HepG2 (cell line): Measurements from ENCODE around the gene MCRS1. TPM values are rescaled to one million over a fixed set of nuclear protein-coding genes. Genes with fewer than 3 reads are reported as not detected.

Source experiments
- ATAC-seq: fragments of 200-7000 bp; cut with Tn5 transposase; 3 replicates; pipeline ENCODE4 v1.9.1; 2020; ENCODE audit warnings: mild to moderate bottlenecking, moderate library complexity
- BruUV-seq: library from RNA; stranded (reverse); fragments of 400-500 nt; replicated peaks from 2 replicates; lab custom pipeline; 2021; lab: Mats Ljungman, UMichigan
- CTCF ChIA-PET: fragments of 300-600 bp; formaldehyde crosslinking; extraction: SDS; loops from one replicate; lab custom pipeline; 2021; ENCODE audit warnings: low total read pairs, inconsistent platforms, low intra/inter-chr PET ratio; lab: Yijun Ruan, JAX
- POLR2A ChIA-PET: fragments of 350-600 bp; sonication (Branson Sonifier 250); formaldehyde crosslinking; loops from one replicate; lab custom pipeline; 2020; ENCODE audit warnings: antibody characterized with exemption, inconsistent platforms; lab: Yijun Ruan, JAX
- DNase-seq: peaks from one replicate; pipeline ENCODE4 v3.0.0-alpha.2; 2015; ENCODE audit warnings: low spot score
- FAIRE-seq: peaks from 3 replicates; lab custom pipeline; 2011; peaks lifted over from hg19 to GRCh38; lab: Jason Lieb, UNC
- H2AFZ ChIP-seq: one replicate; pipeline ENCODE4 v1.6.1; 2011; ENCODE audit warnings: low read length, inconsistent platforms
- H3K27ac ChIP-seq: fragments of 300-600 bp; 3 replicates; pipeline ENCODE4 v1.8.0; 2011; ENCODE audit warnings: mixed run types, mild to moderate bottlenecking, mixed read lengths, low read length, inconsistent platforms; ENCODE audit not compliant: insufficient read depth; ENCODE audit errors: extremely low read length
- H3K27me3 ChIP-seq, 2 experiments: fragments of 200-600 bp in 1 of 2; 2 replicates in 1 of 2; 3 replicates in 1 of 2; pipeline versions ENCODE4 v1.6.0 to v1.8.0; 2011; ENCODE audit warnings: low read length in 2 of 2, mild to moderate bottlenecking in 2 of 2, moderate library complexity in 2 of 2, inconsistent platforms in 1 of 2; ENCODE audit not compliant: insufficient read depth in 2 of 2, control insufficient read depth in 1 of 2
- H3K36me3 ChIP-seq, 2 experiments: fragments of 200-600 bp in 1 of 2; replicated peaks in 1 of 2; 2 replicates in 1 of 2; 3 replicates in 1 of 2; pipeline versions ENCODE4 v1.5.1 to v1.8.0; 2011; ENCODE audit warnings: low read length in 2 of 2, inconsistent platforms in 1 of 2; ENCODE audit not compliant: insufficient read depth in 2 of 2, control insufficient read depth in 1 of 2
- H3K4me1 ChIP-seq: 2 replicates; pipeline ENCODE4 v1.5.1; 2012; ENCODE audit warnings: low read length, inconsistent platforms; ENCODE audit not compliant: insufficient read depth
- H3K4me2 ChIP-seq: 2 replicates; pipeline ENCODE4 v1.6.0; 2011; ENCODE audit warnings: low read depth, low read length, inconsistent platforms
- H3K4me3 ChIP-seq, 3 experiments: fragments of 200-600 bp in 1 of 3; sonication (generic), shearing (Covaris generic) in 1 of 3; replicated peaks in 1 of 3; 2 replicates each; pipeline ENCODE4 v1.5.1; 2011 to 2016; ENCODE audit warnings: low read length in 3 of 3, inconsistent platforms in 2 of 3, low read depth in 2 of 3, mild to moderate bottlenecking in 2 of 3, control low read depth in 1 of 3, mixed read lengths in 1 of 3; ENCODE audit not compliant: insufficient read depth in 1 of 3
- H3K79me2 ChIP-seq: one replicate; pipeline ENCODE4 v1.6.1; 2011; ENCODE audit warnings: low read length, inconsistent platforms; ENCODE audit not compliant: insufficient read depth
- H3K9ac ChIP-seq: 2 replicates; pipeline ENCODE4 v1.6.0; 2011; ENCODE audit warnings: mild to moderate bottlenecking, low read depth, low read length, inconsistent platforms; ENCODE audit not compliant: insufficient read depth
- H3K9me3 ChIP-seq: 2 replicates; pipeline ENCODE4 v1.5.1; 2012; ENCODE audit warnings: mild to moderate bottlenecking, low read length
- H4K20me1 ChIP-seq: 2 replicates; pipeline ENCODE4 v1.6.0; 2011; ENCODE audit warnings: inconsistent platforms, mild to moderate bottlenecking, low read length, moderate library complexity; ENCODE audit not compliant: insufficient read depth
- HOXA3 ChIP-seq: sonication (generic); formaldehyde crosslinking; IDR thresholded peaks from 2 replicates; pipeline ENCODE4 v1.5.0; 2020; ENCODE audit warnings: missing genetic modification reagents
- JUND ChIP-seq: sonication (generic); formaldehyde crosslinking; IDR thresholded peaks from 2 replicates; pipeline ENCODE4 v1.8.0; 2022; ENCODE audit warnings: mild to moderate bottlenecking, missing genetic modification reagents
- MAZ ChIP-seq, 2 experiments: sonication (generic) in 1 of 2; formaldehyde crosslinking in 1 of 2; IDR thresholded peaks; 2 replicates each; pipeline versions ENCODE4 v1.5.0 to v1.6.1; 2012 to 2020; ENCODE audit warnings: low read depth in 2 of 2, mild to moderate bottlenecking in 2 of 2, borderline replicate concordance in 1 of 2, improper control_type of control experiment in 1 of 2, low read length in 1 of 2, missing genetic modification reagents in 1 of 2, moderate library complexity in 1 of 2
- ZBTB33 ChIP-seq: sonication (generic); formaldehyde crosslinking; IDR thresholded peaks from 2 replicates; pipeline ENCODE4 v1.4.0; 2020; ENCODE audit warnings: missing genetic modification reagents
- ZBTB42 ChIP-seq: sonication (generic); formaldehyde crosslinking; IDR thresholded peaks from 2 replicates; pipeline ENCODE4 v1.5.0; 2020; ENCODE audit warnings: mild to moderate bottlenecking, missing genetic modification reagents
- WGBS: methylation state at CpG from one replicate; pipeline ENCODE4 v1.1.6; 2017; ENCODE audit warnings: low lambda C conversion rate; 5-methylcytosine and 5-hydroxymethylcytosine counted together
- in situ Hi-C: cut with HindIII; loops from 2 replicates; pipeline ENCODE4 v1.10.0; 2017; ENCODE audit warnings: low pct_unique_long_range_greater_than_20kb; ENCODE audit not compliant: extremely low pct_ligation_motif_present
- intact Hi-C: fragments of 100-400 bp; cut with micrococcal nuclease; formaldehyde crosslinking; loops from one replicate; pipeline ENCODE4 v1.10.0; 2022; ENCODE audit not compliant: unreplicated experiment
- polyA plus RNA-seq, 8 experiments: library from polyadenylated mRNA; depleted of rRNA in 3 of 8; stranded (reverse) in 7 of 8; unstranded in 1 of 8; fragments of >200 nt; fragmentation: Illumina TruSeq in 4 of 8; extraction: Trizol in 4 of 8; gene quantifications; 2 replicates each; pipeline versions ENCODE4 v1.2.1 to v1.2.3, GENCODE V29; 2011 to 2016; ENCODE audit warnings: low read depth in 4 of 8, missing spikeins in 1 of 8, mixed read lengths in 1 of 8; ENCODE audit not compliant: insufficient read depth in 1 of 8
- total RNA-seq, 5 experiments: library from RNA; depleted of rRNA; stranded (reverse); fragments of >200 nt; fragmentation: Illumina TruSeq; extraction: Trizol; gene quantifications; 2 replicates each; pipeline ENCODE4 v1.2.3, GENCODE V29; 2016; ENCODE audit warnings: low read depth in 1 of 5
- TF ChIP-seq, protein P1 (sequence below): sonication (generic); formaldehyde crosslinking; IDR thresholded peaks from 2 replicates; pipeline ENCODE4 v1.4.0; 2020; ENCODE audit warnings: low read depth, mild to moderate bottlenecking, missing genetic modification reagents
- TF ChIP-seq, protein P2 (sequence below): sonication (generic); formaldehyde crosslinking; IDR thresholded peaks from 2 replicates; pipeline ENCODE4 v1.5.1; 2020; ENCODE audit warnings: mild to moderate bottlenecking, missing genetic modification reagents, moderate library complexity

The MCRS1 gene
- total and polyA plus RNA-seq, 2 of the 13 experiments (the other 11 are each of a cell fraction or from before 2014, with no cell fraction given): 51.0 to 66.3 TPM

DNA sequence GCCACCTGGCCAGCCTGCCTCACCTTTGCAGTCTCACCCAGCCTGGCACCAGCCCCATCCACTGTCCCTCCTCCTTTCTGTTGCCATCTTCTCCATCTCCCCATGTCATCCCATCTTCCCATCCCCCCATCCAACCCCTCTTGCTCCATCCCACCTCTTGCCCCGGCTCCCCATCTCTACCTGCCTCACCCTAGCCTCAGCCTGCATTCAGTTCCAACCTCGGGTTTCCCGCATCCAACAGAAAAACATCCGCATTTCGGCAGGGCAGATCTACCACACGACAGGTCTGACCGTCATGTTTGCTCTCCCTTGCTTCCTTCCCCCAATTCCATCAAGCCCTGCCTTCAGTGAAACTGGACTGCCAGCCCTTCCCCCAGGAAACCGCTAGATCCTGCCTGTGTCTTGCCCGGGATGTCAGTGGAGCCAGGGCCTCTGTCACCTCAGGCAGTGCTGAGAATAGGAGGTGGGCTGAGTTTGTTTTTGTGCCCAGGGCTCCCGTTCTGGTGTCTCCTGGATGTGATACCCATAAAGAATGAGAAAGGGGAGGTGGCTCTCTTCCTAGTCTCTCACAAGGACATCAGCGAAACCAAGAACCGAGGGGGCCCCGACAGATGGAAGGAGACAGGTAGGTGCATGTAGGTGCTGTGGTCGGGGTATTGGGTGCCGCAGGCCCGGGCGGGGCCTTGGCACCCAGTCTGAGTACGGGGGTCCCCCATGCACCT is 26.6 kb downstream of the MCRS1 start:
- peaks cover 85% of the 10 kb centered on the region for H3K4me1 ChIP-seq
- H3K36me3 ChIP-seq: no peaks in the 10 kb centered on the region
- no peaks in the 10 kb centered on the region for H4K20me1 ChIP-seq
- no TSS peak for BruUV-seq
- no peak overlapping the region for H2AFZ ChIP-seq
- in situ Hi-C loops: no loop called here
- peak overlapping the region in 1 of 3 experiments; percentile 31; a peak in 2 of 6 replicates for H3K4me3 ChIP-seq
- intact Hi-C loops: no loop called here
- no peaks in the 10 kb centered on the region for H3K9me3 ChIP-seq
- H3K79me2 ChIP-seq: no peaks in the 10 kb centered on the region
- ATAC-seq (no peak), FAIRE-seq (no peak), DNase-seq (no peak)
- H3K27ac ChIP-seq: no peak overlapping the region
- ChIA-PET CTCF (no interaction called here), POLR2A (no interaction called here)
- H3K9ac ChIP-seq: no peak overlapping the region
- H3K27me3 ChIP-seq: peaks cover 11 to 48% of the 10 kb centered on the region in 2 experiments
- H3K4me2 ChIP-seq: peak overlapping the region; percentile 35; the same call in 1 of the 2 replicates
- TF ChIP-seq HOXA3 (0 out of 2 replicates have a peak, but pooled peaks have one; percentile 31), JUND (CRISPR knock-in tag) (no peak), ZBTB33 (CRISPR knock-in tag) (peak; percentile 79), MAZ (IDR thresholded peaks at IDR 0.05; ENCODE audit: borderline replicate concordance, low read depth, low read length) (no peak), MAZ (CRISPR knock-in tag; IDR thresholded peaks at IDR 0.05; ENCODE audit: low read depth) (no peak), ZBTB42 (CRISPR knock-in tag) (no peak)
- TF ChIP-seq, protein P1, sequence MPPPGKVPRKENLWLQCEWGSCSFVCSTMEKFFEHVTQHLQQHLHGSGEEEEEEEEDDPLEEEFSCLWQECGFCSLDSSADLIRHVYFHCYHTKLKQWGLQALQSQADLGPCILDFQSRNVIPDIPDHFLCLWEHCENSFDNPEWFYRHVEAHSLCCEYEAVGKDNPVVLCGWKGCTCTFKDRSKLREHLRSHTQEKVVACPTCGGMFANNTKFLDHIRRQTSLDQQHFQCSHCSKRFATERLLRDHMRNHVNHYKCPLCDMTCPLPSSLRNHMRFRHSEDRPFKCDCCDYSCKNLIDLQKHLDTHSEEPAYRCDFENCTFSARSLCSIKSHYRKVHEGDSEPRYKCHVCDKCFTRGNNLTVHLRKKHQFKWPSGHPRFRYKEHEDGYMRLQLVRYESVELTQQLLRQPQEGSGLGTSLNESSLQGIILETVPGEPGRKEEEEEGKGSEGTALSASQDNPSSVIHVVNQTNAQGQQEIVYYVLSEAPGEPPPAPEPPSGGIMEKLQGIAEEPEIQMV (CRISPR knock-in tag): no peak
- TF ChIP-seq, protein P2, sequence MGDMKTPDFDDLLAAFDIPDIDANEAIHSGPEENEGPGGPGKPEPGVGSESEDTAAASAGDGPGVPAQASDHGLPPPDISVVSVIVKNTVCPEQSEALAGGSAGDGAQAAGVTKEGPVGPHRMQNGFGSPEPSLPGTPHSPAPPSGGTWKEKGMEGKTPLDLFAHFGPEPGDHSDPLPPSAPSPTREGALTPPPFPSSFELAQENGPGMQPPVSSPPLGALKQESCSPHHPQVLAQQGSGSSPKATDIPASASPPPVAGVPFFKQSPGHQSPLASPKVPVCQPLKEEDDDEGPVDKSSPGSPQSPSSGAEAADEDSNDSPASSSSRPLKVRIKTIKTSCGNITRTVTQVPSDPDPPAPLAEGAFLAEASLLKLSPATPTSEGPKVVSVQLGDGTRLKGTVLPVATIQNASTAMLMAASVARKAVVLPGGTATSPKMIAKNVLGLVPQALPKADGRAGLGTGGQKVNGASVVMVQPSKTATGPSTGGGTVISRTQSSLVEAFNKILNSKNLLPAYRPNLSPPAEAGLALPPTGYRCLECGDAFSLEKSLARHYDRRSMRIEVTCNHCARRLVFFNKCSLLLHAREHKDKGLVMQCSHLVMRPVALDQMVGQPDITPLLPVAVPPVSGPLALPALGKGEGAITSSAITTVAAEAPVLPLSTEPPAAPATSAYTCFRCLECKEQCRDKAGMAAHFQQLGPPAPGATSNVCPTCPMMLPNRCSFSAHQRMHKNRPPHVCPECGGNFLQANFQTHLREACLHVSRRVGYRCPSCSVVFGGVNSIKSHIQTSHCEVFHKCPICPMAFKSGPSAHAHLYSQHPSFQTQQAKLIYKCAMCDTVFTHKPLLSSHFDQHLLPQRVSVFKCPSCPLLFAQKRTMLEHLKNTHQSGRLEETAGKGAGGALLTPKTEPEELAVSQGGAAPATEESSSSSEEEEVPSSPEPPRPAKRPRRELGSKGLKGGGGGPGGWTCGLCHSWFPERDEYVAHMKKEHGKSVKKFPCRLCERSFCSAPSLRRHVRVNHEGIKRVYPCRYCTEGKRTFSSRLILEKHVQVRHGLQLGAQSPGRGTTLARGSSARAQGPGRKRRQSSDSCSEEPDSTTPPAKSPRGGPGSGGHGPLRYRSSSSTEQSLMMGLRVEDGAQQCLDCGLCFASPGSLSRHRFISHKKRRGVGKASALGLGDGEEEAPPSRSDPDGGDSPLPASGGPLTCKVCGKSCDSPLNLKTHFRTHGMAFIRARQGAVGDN (CRISPR knock-in tag): peak; percentile 8; the same call in 1 of the 2 replicates
- WGBS: 46% methylated on average over 14 of the region's 18 CpGs
